ENCODE measurements around the gene KLRD1. TPM values are rescaled to one million over a fixed set of nuclear protein-coding genes. Genes with fewer than 3 reads are reported as not detected.

KLRD1 gene
- under 1 TPM; 0.71 to 0.87 TPM for total RNA-seq
- 1.6 TPM for polyA plus RNA-seq (ENCODE audit: insufficient read depth, low read depth, low replicate concordance)
- long read RNA-seq, donor 1, result 0 reads
- long read RNA-seq, donor 2, result 0 reads

- Histone ChIP-seq H3K4me1 (no peaks in the 10 kb centered on the region), H3K4me3 (no peak within 1 kb of the TSS), H3K9me3 (no peaks in the 10 kb centered on the region), H3K27ac (no peak within 1 kb of the TSS), H3K27me3 (no peaks in the 10 kb centered on the region), H3K36me3 (ENCODE audit: low read depth, missing control alignments) (no peaks in the 10 kb centered on the region)
- TF ChIP-seq POLR2A (IDR thresholded peaks at IDR 0.05), result no peak
- intact Hi-C loops (cut with DNase I; ENCODE audit: low total_unique reads), result no loop called here
- WGBS, 2 donors, result 88 to 94% methylated on average over 1 of the region's 1 CpG
- no peak for DNase-seq
Observed at GRCh38 chr12:10307630-10308029, at the start of gene KLRD1. TSS of gene KLRD1 (plus strand) at chr12:10307870. CDS start at chr12:10308078, 208 bp downstream.

- intact Hi-C loops (cut with DNase I; ENCODE audit: low total_unique reads), result no loop called here
- TF ChIP-seq POLR2A (IDR thresholded peaks at IDR 0.05), result no peak
- no peak for TF ChIP-seq CTCF (IDR thresholded peaks at IDR 0.05)
- WGBS, 2 donors, result 0 to 3% methylated on average over 1 of the region's 1 CpG
- Histone ChIP-seq H3K4me1 (no peaks in the 10 kb centered on the region), H3K27ac (no peak overlapping the region), H3K36me3 (ENCODE audit: low read depth, missing control alignments) (no peaks in the 10 kb centered on the region), H3K27me3 (no peaks in the 10 kb centered on the region), H3K4me3 (no peak overlapping the region), H3K9me3 (no peaks in the 10 kb centered on the region)
- no peak for DNase-seq
Observed at GRCh38 chr12:10260927-10261326, 46.7 kb upstream of the KLRD1 start.

GRCh38 chr12:10268037-10268436 lies 39.6 kb upstream of the KLRD1 start:
- Histone ChIP-seq H3K4me1 (no peaks in the 10 kb centered on the region), H3K9me3 (no peaks in the 10 kb centered on the region), H3K36me3 (ENCODE audit: low read depth, missing control alignments) (no peaks in the 10 kb centered on the region), H3K4me3 (no peak overlapping the region), H3K27me3 (no peaks in the 10 kb centered on the region), H3K27ac (no peak overlapping the region)
- TF ChIP-seq POLR2A (IDR thresholded peaks at IDR 0.05) (no peak), CTCF (IDR thresholded peaks at IDR 0.05) (no peak)
- intact Hi-C loops (cut with DNase I; ENCODE audit: low total_unique reads), result no loop called here
- DNase-seq, result no peak
- WGBS, 2 donors, result 65 to 68% methylated on average over 5 of the region's 5 CpGs

GRCh38 chr12:10272467-10272866 lies 35.2 kb upstream of the KLRD1 start:
- Histone ChIP-seq H3K9me3 (no peaks in the 10 kb centered on the region), H3K36me3 (ENCODE audit: low read depth, missing control alignments) (no peaks in the 10 kb centered on the region), H3K27me3 (no peaks in the 10 kb centered on the region), H3K27ac (no peak overlapping the region), H3K4me1 (no peaks in the 10 kb centered on the region), H3K4me3 (no peak overlapping the region)
- intact Hi-C loops (cut with DNase I; ENCODE audit: low total_unique reads), result no loop called here
- WGBS, 2 donors, result 86 to 95% methylated on average over 2 of the region's 2 CpGs
- no peak for DNase-seq
- TF ChIP-seq POLR2A (IDR thresholded peaks at IDR 0.05) (no peak), CTCF (IDR thresholded peaks at IDR 0.05) (no peak)

- Histone ChIP-seq H3K27me3 (no peaks in the 10 kb centered on the region), H3K36me3 (ENCODE audit: low read depth, missing control alignments) (no peaks in the 10 kb centered on the region), H3K9me3 (no peaks in the 10 kb centered on the region), H3K4me1 (no peaks in the 10 kb centered on the region), H3K4me3 (no peak overlapping the region), H3K27ac (no peak overlapping the region)
- TF ChIP-seq CTCF (IDR thresholded peaks at IDR 0.05) (no peak), POLR2A (IDR thresholded peaks at IDR 0.05) (no peak)
- no peak for DNase-seq
- intact Hi-C loops (cut with DNase I; ENCODE audit: low total_unique reads), result no loop called here
- WGBS, 2 donors, result 81 to 96% methylated on average over 1 of the region's 1 CpG
Observed at GRCh38 chr12:10276774-10277173, 30.9 kb upstream of the KLRD1 start.
